ENCODE measurements around the gene PNPLA6. TPM values are rescaled to one million over a fixed set of nuclear protein-coding genes. Genes with fewer than 3 reads are reported as not detected.

PNPLA6 gene
- total RNA-seq: 86.8 and 95.0 TPM in 2 replicates

DNA sequence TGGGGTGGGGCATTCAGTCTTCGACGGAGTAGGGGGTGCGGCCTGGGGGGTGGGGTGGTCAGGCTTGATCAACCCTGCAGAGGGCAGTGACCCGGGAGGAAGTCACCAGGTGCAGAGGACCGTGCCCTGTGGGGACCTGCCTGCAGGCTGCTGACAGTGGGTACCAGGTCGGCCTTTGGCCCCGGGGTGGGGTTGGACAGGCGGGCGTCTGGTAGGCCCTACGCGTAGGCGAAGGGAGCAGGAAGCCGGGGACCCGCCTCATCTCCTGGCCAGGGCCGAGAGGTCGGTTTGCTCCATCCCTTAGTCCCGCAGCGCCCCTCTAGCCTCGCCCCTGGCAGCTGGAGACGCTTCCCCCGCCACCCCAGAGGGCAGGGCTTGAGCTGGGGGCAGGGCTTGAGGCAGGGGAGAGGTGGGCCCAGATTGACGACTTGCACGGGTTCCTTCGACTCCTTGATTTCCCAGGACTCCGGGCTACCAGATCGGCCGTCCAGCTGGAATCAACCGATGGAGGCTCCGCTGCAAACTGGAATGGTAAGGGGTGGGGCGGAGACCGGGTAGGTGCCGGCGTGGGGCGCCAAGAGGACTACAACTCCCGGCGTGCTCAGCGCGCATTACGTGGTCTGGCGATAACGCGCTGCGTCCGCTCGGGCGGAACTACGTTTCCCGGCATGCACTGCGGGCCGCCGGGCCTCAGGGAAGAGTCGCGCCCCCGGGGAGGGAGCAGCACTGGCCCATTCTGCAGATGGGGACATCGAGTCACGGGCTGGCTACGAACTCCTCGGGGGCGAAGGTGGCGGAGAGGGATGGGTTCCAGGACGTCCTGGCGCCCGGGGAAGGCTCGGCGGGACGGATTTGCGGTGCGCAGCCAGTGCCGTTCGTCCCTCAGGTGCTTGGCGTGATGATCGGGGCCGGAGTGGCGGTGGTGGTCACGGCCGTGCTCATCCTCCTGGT, at the start of gene PNPLA6:
TSS of gene PNPLA6 (plus strand) at position 671 of the 951 bp plus-strand sequence. CDS start at position 743, 72 bp downstream.

DNA sequence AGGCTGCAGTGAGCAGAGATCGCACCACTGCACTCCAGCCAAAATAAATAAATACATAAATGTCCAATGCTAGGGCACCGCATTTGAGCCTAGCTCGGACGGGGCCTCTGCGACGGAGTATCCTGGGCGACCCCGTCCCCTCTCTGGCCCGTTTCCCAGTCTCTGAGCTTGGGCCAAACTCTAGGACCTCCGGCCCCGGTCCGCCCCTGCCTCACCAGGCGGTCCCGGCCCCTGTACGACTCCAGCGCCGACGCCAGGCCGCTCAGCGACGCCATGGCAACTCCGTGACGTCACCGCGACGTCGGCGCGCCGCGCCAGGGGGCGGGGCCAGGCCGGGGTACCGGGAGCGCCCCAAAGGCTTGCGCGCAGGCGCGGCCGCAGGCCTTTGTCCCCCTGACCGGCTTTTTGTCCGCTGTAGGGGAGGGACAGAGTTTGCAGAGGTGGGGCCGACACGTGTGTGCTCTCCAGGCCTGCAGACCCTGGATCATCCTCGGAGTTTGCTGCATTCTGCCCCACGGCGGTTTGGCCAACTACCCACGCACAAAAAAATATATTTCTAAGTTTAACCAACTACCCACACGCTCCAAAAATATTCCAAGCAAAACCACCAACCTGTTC, 46.7 kb upstream of the PNPLA6 start, which contains the start of gene PEX11G:
TSS of gene PEX11G (minus strand) at position 300 of the 618 bp plus-strand sequence. CDS start at position 275, 25 bp downstream.

DNA sequence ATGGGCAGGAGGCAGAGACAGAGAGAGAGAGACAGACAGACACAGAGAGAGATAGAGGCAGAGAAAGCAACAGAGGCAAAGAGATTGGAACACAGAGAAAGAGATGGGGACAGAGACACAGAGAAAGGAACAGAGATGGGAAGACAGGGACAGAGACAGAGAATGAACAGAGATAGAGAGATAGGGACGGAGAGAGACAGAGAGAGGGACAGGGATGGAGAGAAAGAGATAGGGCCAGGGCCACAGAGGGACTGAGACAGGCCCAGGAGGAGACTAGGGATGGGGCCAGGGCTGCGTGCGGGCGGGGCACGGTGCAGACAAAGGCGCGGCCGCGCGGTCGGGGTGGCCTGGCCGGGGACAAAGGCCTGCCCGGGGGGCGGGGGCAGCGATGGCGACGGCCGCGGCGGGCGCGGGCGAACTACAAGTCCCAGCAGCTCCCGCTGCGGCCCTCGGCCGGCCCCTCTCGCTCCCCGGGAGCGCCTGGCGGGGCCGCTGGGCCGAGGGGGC, 19.8 kb upstream of the PNPLA6 start, which contains the start of gene ZNF358:
TSS of gene ZNF358 (plus strand) at position 459 of the 507 bp plus-strand sequence. CDS start 3,140 bp downstream, outside the sequence.

DNA sequence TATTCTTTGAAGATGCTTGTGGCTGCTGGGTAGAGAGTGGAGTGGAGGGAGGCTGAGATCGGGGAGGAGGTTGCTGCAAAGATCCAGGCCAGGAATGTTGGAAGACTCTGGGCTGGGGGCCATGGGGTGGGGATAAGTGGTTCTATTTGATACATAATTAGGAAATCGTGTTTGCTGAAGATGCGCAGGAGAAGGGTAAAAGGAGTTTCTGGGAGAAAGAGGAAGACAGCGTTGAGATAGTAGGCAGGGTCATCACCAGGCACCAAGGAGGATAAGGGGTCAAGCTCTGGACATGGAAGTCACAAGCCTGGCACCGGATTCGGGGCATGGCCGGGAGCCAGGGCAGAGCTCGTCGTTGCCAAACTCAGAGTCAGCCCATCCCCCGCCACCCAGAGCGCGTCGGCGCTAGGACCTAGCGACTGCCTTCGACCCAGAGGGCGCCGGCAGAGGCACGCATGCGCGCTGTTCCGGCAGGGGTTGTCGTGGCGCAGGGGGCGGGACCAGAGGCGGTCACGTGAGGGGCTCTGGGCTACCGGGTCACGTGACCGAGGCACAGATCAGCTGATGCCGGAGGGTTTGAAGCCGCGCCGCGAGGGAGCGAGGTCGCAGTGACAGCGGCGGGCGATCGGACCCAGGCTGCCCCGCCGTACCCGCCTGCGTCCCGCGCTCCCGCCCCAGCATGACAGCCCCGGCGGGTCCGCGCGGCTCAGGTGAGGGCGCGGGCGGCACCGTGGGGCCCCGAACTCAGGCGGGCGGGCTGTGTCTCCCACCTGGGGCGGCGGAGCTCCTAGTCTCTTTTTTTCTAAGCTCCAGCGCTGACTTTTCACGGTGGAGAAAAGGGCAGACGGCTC, 13.2 kb upstream of the PNPLA6 start, which contains the start of gene MCOLN1:
TSS of gene MCOLN1 (plus strand) at position 553 of the 851 bp plus-strand sequence. CDS start at position 680, 127 bp downstream.

DNA sequence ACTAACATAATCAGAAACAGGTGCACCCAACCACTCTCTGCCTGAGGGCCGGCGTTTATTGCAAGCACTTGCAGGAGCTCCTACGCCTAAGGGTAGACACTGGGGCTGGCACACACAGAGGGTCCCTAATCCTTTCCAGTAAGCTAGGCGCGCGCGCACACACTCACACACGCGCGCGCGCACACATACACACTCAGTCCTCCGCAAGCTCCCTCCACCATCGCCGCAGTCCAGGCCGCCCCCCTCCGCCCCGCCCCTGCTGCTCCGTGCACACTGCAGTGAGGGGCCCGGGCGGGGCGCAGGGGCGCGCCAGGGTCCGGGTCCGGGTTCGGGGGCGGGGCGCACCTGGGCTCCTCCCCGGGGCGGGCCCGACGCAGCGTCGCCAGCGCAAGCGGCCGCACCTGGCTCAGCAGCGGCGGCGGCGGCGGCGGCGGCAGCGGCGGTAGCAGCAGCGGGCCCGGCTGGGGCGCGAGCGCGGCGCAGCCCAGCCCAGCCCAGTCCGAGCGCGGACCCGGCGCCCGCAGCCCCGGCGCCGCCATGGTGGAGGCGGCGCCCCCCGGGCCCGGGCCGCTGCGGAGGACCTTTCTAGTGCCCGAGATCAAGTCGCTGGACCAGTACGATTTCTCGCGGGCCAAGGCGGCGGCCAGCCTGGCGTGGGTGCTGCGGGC, 60.1 kb downstream of the PNPLA6 start, which contains the start of gene CAMSAP3:
TSS of gene CAMSAP3 (plus strand) at position 398 of the 668 bp plus-strand sequence. CDS start at position 538, 140 bp downstream.

Other genes starting within 250 kb of the PNPLA6 start
- gene INSR, start 241.3 kb upstream of the PNPLA6 start, total RNA-seq: 5.5 and 6.1 TPM in 2 replicates
- gene ARHGEF18, start 186.8 kb upstream of the PNPLA6 start, total RNA-seq: 29.4 and 32.0 TPM in 2 replicates
- gene PEX11G, start 46.7 kb upstream of the PNPLA6 start, total RNA-seq: 3.4 and 4.4 TPM in 2 replicates
- gene ZNF358, start 19.6 kb upstream of the PNPLA6 start, total RNA-seq: 32.4 and 36.0 TPM in 2 replicates
- gene MCOLN1, start 13.1 kb upstream of the PNPLA6 start, total RNA-seq: 5.2 and 8.0 TPM in 2 replicates
- gene CAMSAP3, start 60.1 kb downstream of the PNPLA6 start, total RNA-seq: 0.17 TPM in 1 of 2 replicates, not detected in the other
- 31.1 and 39.8 TPM in 2 replicates for gene XAB2, start 93.8 kb downstream of the PNPLA6 start, total RNA-seq
- gene PET100, start 94.1 kb downstream of the PNPLA6 start, total RNA-seq: 13.6 and 15.9 TPM in 2 replicates
- not detected in 2 replicates for gene PCP2, start 98.0 kb downstream of the PNPLA6 start, total RNA-seq
- gene STXBP2, start 101.4 kb downstream of the PNPLA6 start, total RNA-seq: 10.1 and 16.5 TPM in 2 replicates
- gene RETN, start 133.3 kb downstream of the PNPLA6 start, total RNA-seq: not detected in 2 replicates
- gene MCEMP1, start 141.4 kb downstream of the PNPLA6 start, total RNA-seq: not detected in 2 replicates
- 75.8 and 93.9 TPM in 2 replicates for gene TRAPPC5, start 145.1 kb downstream of the PNPLA6 start, total RNA-seq
- not detected in 2 replicates for gene FCER2, start 166.4 kb downstream of the PNPLA6 start, total RNA-seq
- gene CLEC4G, start 196.4 kb downstream of the PNPLA6 start, total RNA-seq: not detected in 2 replicates
- gene CD209, start 211.8 kb downstream of the PNPLA6 start, total RNA-seq: not detected in 2 replicates
- gene CLEC4M, start 227.5 kb downstream of the PNPLA6 start, total RNA-seq: not detected in 2 replicates